K562 (cell line): ENCODE data around the gene POC1B. TPM values are rescaled to one million over a fixed set of nuclear protein-coding genes. Genes with fewer than 3 reads are reported as not detected.
A peak's percentile ranks its signal among the peaks of the same experiment; 100 is the strongest.

Experiments used
- CBFA2T2 ChIP-seq: fragments of 450-650 bp; conservative IDR thresholded peaks from 2 replicates; pipeline ENCODE4 v1.6.1; 2017; ENCODE audit warnings: mild to moderate bottlenecking
- CEBPB ChIP-seq: fragments of 450-650 bp; IDR thresholded peaks from 2 replicates; pipeline ENCODE4 v1.6.1; 2016; ENCODE audit warnings: missing genetic modification characterization, missing compliant biosample characterization
- CREBBP ChIP-seq: IDR thresholded peaks from one replicate; pipeline ENCODE4 v1.6.1; 2012; ENCODE audit warnings: low read depth, mild to moderate bottlenecking, control low read depth, inconsistent platforms, low read length
- CXXC5 ChIP-seq: fragments of 250-450 bp; sonication (Bioruptor Pico); IDR thresholded peaks from 2 replicates; pipeline ENCODE4 v1.8.0; 2022; ENCODE audit warnings: inconsistent platforms, mild to moderate bottlenecking, moderate library complexity
- DDX20 ChIP-seq: fragments of 450-650 bp; IDR thresholded peaks from 2 replicates; pipeline ENCODE4 v1.6.1; 2016; ENCODE audit warnings: missing genetic modification characterization, low read depth, mild to moderate bottlenecking, missing compliant biosample characterization, moderate library complexity
- EP400 ChIP-seq: fragments of 450-650 bp; IDR thresholded peaks from 2 replicates; pipeline ENCODE4 v1.6.1; 2017; ENCODE audit warnings: antibody characterized with exemption, mild to moderate bottlenecking, moderate library complexity
- ETV1 ChIP-seq: fragments of 450-650 bp; conservative IDR thresholded peaks from 2 replicates; pipeline ENCODE4 v1.6.1; 2016; ENCODE audit warnings: missing genetic modification characterization, control low read depth, low read depth, missing compliant biosample characterization
- HBP1 ChIP-seq: fragments of 450-650 bp; formaldehyde crosslinking; IDR thresholded peaks from 2 replicates; pipeline ENCODE4 v1.4.0; 2022; ENCODE audit warnings: missing genetic modification characterization
- HDAC1 ChIP-seq, 2 experiments: fragments of 450-650 bp; IDR thresholded peaks; 2 replicates each; pipeline ENCODE4 v1.6.1; 2016 to 2017; ENCODE audit warnings: inconsistent platforms in 1 of 2, mild to moderate bottlenecking in 1 of 2, moderate library complexity in 1 of 2
- KDM1A ChIP-seq, 2 experiments: fragments of 450-650 bp; IDR thresholded peaks; 2 replicates each; pipeline ENCODE4 v1.6.1; 2016; ENCODE audit warnings: mild to moderate bottlenecking in 2 of 2
- MYBL2 ChIP-seq, 2 experiments: fragments of 450-650 bp in 1 of 2; sonication (generic) in 1 of 2; formaldehyde crosslinking in 1 of 2; IDR thresholded peaks; 2 replicates each; pipeline versions ENCODE4 v1.6.1 to v1.8.1; 2017 to 2022; ENCODE audit warnings: borderline replicate concordance in 1 of 2, inconsistent platforms in 1 of 2, low read depth in 1 of 2, mild to moderate bottlenecking in 1 of 2, missing genetic modification reagents in 1 of 2, moderate library complexity in 1 of 2
- PCBP1 ChIP-seq: fragments of 200-400 bp; formaldehyde crosslinking; IDR thresholded peaks from 2 replicates; pipeline ENCODE4 v1.6.1; 2018; ENCODE audit warnings: mild to moderate bottlenecking, low read depth, low read length; ENCODE audit not compliant: poor library complexity, severe bottlenecking
- RBM15 ChIP-seq: fragments of 200-400 bp; formaldehyde crosslinking; IDR thresholded peaks from 2 replicates; pipeline ENCODE4 v1.6.1; 2018; ENCODE audit warnings: mild to moderate bottlenecking, low read length, moderate library complexity; ENCODE audit not compliant: insufficient read depth
- SOX6 ChIP-seq: fragments of 450-650 bp; IDR thresholded peaks from 2 replicates; pipeline ENCODE4 v1.6.1; 2014; ENCODE audit warnings: mild to moderate bottlenecking
- TAF1 ChIP-seq: IDR thresholded peaks from 2 replicates; pipeline ENCODE4 v1.6.1; 2011; ENCODE audit warnings: mild to moderate bottlenecking, low read length, moderate library complexity; ENCODE audit not compliant: insufficient read depth, control insufficient read depth, severe bottlenecking; ENCODE audit errors: extremely low read depth
- ZBTB11 ChIP-seq, 3 experiments: fragments of 200-800 bp in 1 of 3; fragments of 250-450 bp in 1 of 3; fragments of 450-650 bp in 1 of 3; sonication (Bioruptor Pico) in 1 of 3; sonication (Bioruptor generic) in 1 of 3; formaldehyde crosslinking in 1 of 3; IDR thresholded peaks; 2 replicates each; pipeline versions ENCODE4 v1.6.1 to v1.8.0; 2016 to 2022; ENCODE audit warnings: mild to moderate bottlenecking in 2 of 3, missing genetic modification characterization in 2 of 3, missing compliant biosample characterization in 1 of 3, moderate library complexity in 1 of 3
- ZEB2 ChIP-seq: fragments of 450-650 bp; IDR thresholded peaks from 2 replicates; pipeline ENCODE4 v1.6.1; 2016
- ZNF175 ChIP-seq: fragments of 200-800 bp; sonication (Bioruptor generic); IDR thresholded peaks from 2 replicates; pipeline ENCODE4 v1.6.1; 2016; ENCODE audit warnings: low read depth, mild to moderate bottlenecking, missing genetic modification characterization, missing compliant biosample characterization
- ZNF212 ChIP-seq: fragments of 450-650 bp; formaldehyde crosslinking; IDR thresholded peaks from 2 replicates; pipeline ENCODE4 v1.4.0; 2020; ENCODE audit warnings: mild to moderate bottlenecking
- polyA plus RNA-seq, 8 experiments: library from polyadenylated mRNA; depleted of rRNA in 4 of 8; stranded (reverse) in 5 of 8; unstranded in 3 of 8; fragments of >200 nt; fragmentation: Nextera tagmentation in 2 of 8; fragmentation: Illumina TruSeq in 1 of 8; extraction: Ambion mirVana in 2 of 8; extraction: Trizol in 1 of 8; gene quantifications; 2 replicates each; pipeline versions ENCODE4 v1.2.1 to v1.2.3, GENCODE V29; 2011 to 2014; ENCODE audit warnings: inconsistent platforms in 1 of 8, missing spikeins in 1 of 8
- total RNA-seq, 7 experiments: library from RNA; depleted of rRNA in 6 of 7; stranded (reverse); fragments of >200 nt in 6 of 7; fragmentation: Illumina TruSeq in 2 of 7; extraction: Trizol in 2 of 7; gene quantifications; 2 replicates each; pipeline versions ENCODE4 v1.2.1 to v1.2.3, GENCODE V29; 2011 to 2021; ENCODE audit warnings: low replicate concordance in 1 of 7
- TF ChIP-seq, protein P1 (sequence below), 3 experiments: fragments of 200-800 bp in 1 of 3; sonication (Bioruptor generic) in 1 of 3; sonication (generic) in 1 of 3; formaldehyde crosslinking in 1 of 3; IDR thresholded peaks; 2 replicates each; pipeline versions ENCODE4 v1.6.1 to v1.8.0; 2016 to 2022; ENCODE audit warnings: mild to moderate bottlenecking in 2 of 3, missing compliant biosample characterization in 2 of 3, missing genetic modification characterization in 2 of 3, missing genetic modification reagents in 1 of 3

The POC1B gene
- total and polyA plus RNA-seq, 9 of the 15 experiments (the other 6 are each of a cell fraction or from before 2014, with no cell fraction given) = 4.5 to 16.1 (median 10.4) TPM

DNA sequence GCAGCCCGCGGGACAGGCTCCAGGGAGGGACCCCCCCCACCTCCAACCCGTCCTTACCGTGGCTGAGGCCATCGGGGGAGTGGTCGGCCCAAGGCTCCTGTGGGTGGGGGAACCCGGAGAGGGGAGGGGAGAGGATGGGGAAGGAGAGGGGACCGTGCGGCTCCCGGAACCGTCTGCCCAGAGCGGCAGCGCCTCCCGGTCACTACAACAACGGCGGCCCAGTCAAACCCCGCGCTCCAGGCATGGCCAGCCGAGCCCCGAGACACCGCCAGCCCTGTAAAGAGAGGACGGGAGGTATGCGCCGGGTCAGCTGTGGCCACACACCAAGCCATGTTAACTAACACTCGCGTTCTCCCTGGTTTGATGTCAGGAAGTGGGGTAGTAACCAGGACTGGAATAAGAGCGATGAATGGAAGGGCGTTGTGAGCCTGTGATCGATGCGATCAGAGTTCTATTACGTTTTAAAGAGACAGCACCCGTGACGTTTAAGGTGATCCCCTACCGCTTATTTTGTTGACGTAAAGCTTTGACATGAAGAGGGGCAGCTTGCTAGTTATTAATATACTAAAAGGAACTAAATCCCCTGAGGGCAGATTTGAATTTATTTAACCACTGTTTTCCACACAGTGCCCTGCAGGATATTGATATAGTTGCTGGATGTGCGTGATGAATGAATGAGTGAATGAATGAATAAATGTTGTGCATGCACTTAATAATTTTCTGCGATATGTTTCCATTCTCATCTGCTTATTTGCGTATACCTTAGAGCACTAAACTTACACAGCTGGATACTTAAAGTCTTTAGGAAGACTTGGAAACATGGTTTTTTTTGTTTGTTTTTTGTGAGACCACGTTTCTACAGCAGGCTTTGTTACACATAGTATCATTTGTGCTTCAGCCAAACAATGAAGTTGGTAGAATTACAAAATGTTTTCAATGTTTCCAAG lies at the start of gene POC1B (continued):
- TF ChIP-seq, protein P1, sequence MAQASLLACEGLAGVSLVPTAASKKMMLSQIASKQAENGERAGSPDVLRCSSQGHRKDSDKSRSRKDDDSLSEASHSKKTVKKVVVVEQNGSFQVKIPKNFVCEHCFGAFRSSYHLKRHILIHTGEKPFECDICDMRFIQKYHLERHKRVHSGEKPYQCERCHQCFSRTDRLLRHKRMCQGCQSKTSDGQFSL (CRISPR knock-in tag; IDR thresholded peaks at IDR 0.05) = peak; percentile 95
- TF ChIP-seq, protein P1 (tag; IDR thresholded peaks at IDR 0.05) = peak in 1 of 2 experiments; percentile 65; a peak in 1 of 4 replicates
- TF ChIP-seq PCBP1 (peak; percentile 64), ZNF175 (CRISPR knock-in tag) (no peak), KDM1A (IDR thresholded peaks at IDR 0.05) (0 out of 4 replicates have a peak, but pooled peaks of 1 of the 2 experiments have one; percentile 7), RBM15 (no peak), ETV1 (tag) (peak; percentile 47), SOX6 (peak; percentile 55), ZBTB11 (CRISPR knock-in tag; IDR thresholded peaks at IDR 0.05) (peak; percentile 90 to 98 (median 98)), MYBL2 (IDR thresholded peaks at IDR 0.05; ENCODE audit: low read depth) (peak; percentile 36; the same call in 1 of the 2 replicates), MYBL2 (CRISPR knock-in tag; IDR thresholded peaks at IDR 0.05; ENCODE audit: borderline replicate concordance) (no peak), TAF1 (peak; percentile 30), EP400 (peak; percentile 80), DDX20 (tag) (no peak), CEBPB (tag) (no peak), ZEB2 (peak; percentile 90), CXXC5 (CRISPR knock-in tag) (peak; percentile 90), HDAC1 (IDR thresholded peaks at IDR 0.05) (peak in 1 of 2 experiments; percentile 61; a peak in 2 of 4 replicates), CREBBP (no peak), HBP1 (CRISPR knock-in tag) (no peak), ZNF212 (CRISPR knock-in tag) (no peak), CBFA2T2 (0 out of 2 replicates have a peak, but pooled peaks have one; percentile 3)
